ENCODE data around the gene ASTN1. TPM values are rescaled to one million over a fixed set of nuclear protein-coding genes. Genes with fewer than 3 reads are reported as not detected.

The ASTN1 gene
- polyA plus RNA-seq, 1 of the 3 experiments (the other 2 are of a cell fraction): 0.13 TPM

- TF ChIP-seq REST (IDR thresholded peaks at IDR 0.05; ENCODE audit: low read depth, low read length): no peak
- TF ChIP-seq MXI1 (IDR thresholded peaks at IDR 0.05; ENCODE audit: low read depth, low read length): no peak
- no peak for TF ChIP-seq CTCF (IDR thresholded peaks at IDR 0.05)
- no peak for TF ChIP-seq RAD21 (IDR thresholded peaks at IDR 0.05; ENCODE audit: low read length)
- no peak for TF ChIP-seq PBX3 (IDR thresholded peaks at IDR 0.05)
- TF ChIP-seq MEF2A (IDR thresholded peaks at IDR 0.05; ENCODE audit: borderline replicate concordance, low read depth): no peak
- no peak for TF ChIP-seq RFX5 (IDR thresholded peaks at IDR 0.05; ENCODE audit: low read length)
- TF ChIP-seq FOXM1 (IDR thresholded peaks at IDR 0.05; ENCODE audit: low read depth): no peak
Observed at GRCh38 chr1:176857632-176858031, 306.9 kb downstream of the ASTN1 start (continued).

GRCh38 chr1:176854758-176855745 is 309.5 kb downstream of the ASTN1 start:
- H3K4me2 ChIP-seq: no peak overlapping the region
- no peaks in the 10 kb centered on the region for H3K9me3 ChIP-seq
- H3K4me1 ChIP-seq (ENCODE audit: control insufficient read depth in 1 of 2, insufficient read depth in 2 of 2, low read depth in 1 of 2, low read length in 1 of 2): no peaks in the 10 kb centered on the region; a peak in 1 of 4 replicates
- CTCF ChIA-PET: interaction anchor here (1.0 to 1.3 kb wide), 2 partner anchors 26 to 295 kb away, joined by 3 to 8 read pairs; no protein-coding TSS in a partner anchor
- POLR2A ChIA-PET: no interaction called here
- H3K4me3 ChIP-seq (ENCODE audit: low read depth in 2 of 2, low read length in 1 of 2): no peak overlapping the region
- no peaks in the 10 kb centered on the region for H3K36me3 ChIP-seq (replicated peaks in 1 of 2; ENCODE audit: control insufficient read depth in 1 of 2, insufficient read depth in 2 of 2, low read length in 1 of 2)
- no peak overlapping the region for H2AFZ ChIP-seq (ENCODE audit: low read depth)
- H4K20me1 ChIP-seq (ENCODE audit: insufficient read depth): no peaks in the 10 kb centered on the region
- no peaks in the 10 kb centered on the region for H3F3A ChIP-seq (replicated peaks; ENCODE audit: insufficient read depth)
- no peaks in the 10 kb centered on the region for H3K27me3 ChIP-seq (ENCODE audit: insufficient read depth)
- no peak overlapping the region for H3K27ac ChIP-seq (ENCODE audit: low read depth in 2 of 2, low read length in 1 of 2)
- no peaks in the 10 kb centered on the region for H3K9me2 ChIP-seq
- DNase-seq: no peak
- 35% methylated on average over 7 of the region's 7 CpGs for WGBS (ENCODE audit: low lambda C conversion rate)
- H3K79me2 ChIP-seq (ENCODE audit: insufficient read depth): no peaks in the 10 kb centered on the region
- no peak overlapping the region for H3K9ac ChIP-seq
- TF ChIP-seq NRF1 (IDR thresholded peaks at IDR 0.05; ENCODE audit: low read depth, low read length): no peak
- no peak for TF ChIP-seq FOXM1 (IDR thresholded peaks at IDR 0.05; ENCODE audit: low read depth)
- TF ChIP-seq POLR2AphosphoS5 (IDR thresholded peaks at IDR 0.05; ENCODE audit: low read depth, low read length): no peak
- no peak for TF ChIP-seq MAX (IDR thresholded peaks at IDR 0.05; ENCODE audit: low read depth)
- TF ChIP-seq NFIC (IDR thresholded peaks at IDR 0.05; ENCODE audit: borderline replicate concordance): no peak
- TF ChIP-seq YY1 (IDR thresholded peaks at IDR 0.05; ENCODE audit: low read depth): no peak
- TF ChIP-seq REST (IDR thresholded peaks at IDR 0.05; ENCODE audit: low read depth, low read length): no peak
- TF ChIP-seq GATA2 (CRISPR knock-in tag; IDR thresholded peaks at IDR 0.05): no peak
- TF ChIP-seq MXI1 (IDR thresholded peaks at IDR 0.05; ENCODE audit: low read depth, low read length): no peak
- no peak for TF ChIP-seq ZBTB33 (IDR thresholded peaks at IDR 0.05; ENCODE audit: borderline replicate concordance, low read depth)
- no peak for TF ChIP-seq FOXJ3 (CRISPR knock-in tag; IDR thresholded peaks at IDR 0.05)
